ENCODE measurements around the gene RNU2-63P. TPM values are rescaled to one million over a fixed set of nuclear protein-coding genes. Genes with fewer than 3 reads are reported as not detected.
A peak's percentile ranks its signal among the peaks of the same experiment; 100 is the strongest.

The RNU2-63P gene
- total and polyA plus RNA-seq, 7 donors: not detected

DNA sequence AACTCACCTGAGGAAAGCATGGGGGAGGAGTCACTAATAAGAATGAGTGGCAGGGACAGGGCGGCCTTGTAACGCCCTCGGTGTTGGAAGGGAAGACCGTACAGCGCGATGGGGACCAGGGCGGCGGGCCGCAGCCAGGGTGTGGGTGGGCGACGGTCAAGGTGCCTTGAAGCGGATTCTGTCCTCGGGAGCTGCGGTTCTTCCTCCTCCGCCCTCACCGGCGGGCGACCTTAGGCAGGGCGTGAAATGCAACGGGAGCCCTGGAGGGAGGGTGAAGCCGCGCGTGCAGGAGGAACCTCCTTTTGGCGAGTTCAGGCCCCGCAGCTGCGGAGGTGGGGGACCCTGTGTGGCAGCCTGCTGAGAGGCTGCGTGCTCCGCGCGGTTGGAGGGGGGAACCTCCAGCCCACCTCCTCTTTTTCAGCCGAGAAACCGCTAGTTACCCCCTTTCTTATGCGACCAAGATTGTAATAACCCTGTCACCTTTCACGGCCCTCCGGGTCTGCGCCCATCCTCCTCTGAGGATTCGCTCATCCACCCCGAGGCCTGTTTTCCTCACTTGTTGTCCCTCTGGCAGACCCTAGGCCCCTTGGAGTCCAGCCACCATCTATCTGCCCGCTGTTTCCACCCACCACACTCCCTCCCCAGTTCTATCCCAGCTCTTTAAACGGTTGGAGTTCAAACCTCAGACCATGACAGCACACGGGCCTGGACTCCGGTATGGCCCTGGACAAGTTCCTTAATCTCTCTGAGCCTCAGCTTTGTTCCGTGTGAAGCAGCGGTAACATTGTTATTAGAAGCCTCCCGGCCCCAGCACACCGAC, 823 bp upstream of the RNU2-63P start:
- no peak for TF ChIP-seq POLR2AphosphoS5 (IDR thresholded peaks at IDR 0.05)
- TF ChIP-seq, protein P1, sequence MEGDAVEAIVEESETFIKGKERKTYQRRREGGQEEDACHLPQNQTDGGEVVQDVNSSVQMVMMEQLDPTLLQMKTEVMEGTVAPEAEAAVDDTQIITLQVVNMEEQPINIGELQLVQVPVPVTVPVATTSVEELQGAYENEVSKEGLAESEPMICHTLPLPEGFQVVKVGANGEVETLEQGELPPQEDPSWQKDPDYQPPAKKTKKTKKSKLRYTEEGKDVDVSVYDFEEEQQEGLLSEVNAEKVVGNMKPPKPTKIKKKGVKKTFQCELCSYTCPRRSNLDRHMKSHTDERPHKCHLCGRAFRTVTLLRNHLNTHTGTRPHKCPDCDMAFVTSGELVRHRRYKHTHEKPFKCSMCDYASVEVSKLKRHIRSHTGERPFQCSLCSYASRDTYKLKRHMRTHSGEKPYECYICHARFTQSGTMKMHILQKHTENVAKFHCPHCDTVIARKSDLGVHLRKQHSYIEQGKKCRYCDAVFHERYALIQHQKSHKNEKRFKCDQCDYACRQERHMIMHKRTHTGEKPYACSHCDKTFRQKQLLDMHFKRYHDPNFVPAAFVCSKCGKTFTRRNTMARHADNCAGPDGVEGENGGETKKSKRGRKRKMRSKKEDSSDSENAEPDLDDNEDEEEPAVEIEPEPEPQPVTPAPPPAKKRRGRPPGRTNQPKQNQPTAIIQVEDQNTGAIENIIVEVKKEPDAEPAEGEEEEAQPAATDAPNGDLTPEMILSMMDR (IDR thresholded peaks at IDR 0.05): no peak
- no peak for TF ChIP-seq EP300 (IDR thresholded peaks at IDR 0.05)
- peaks cover 0 to 9% (median 4%) of the 10 kb centered on the region in 4 donors for H3K4me1 ChIP-seq
- peak; percentile 72 for DNase-seq
- H3K27me3 ChIP-seq: no peaks in the 10 kb centered on the region
- no peaks in the 10 kb centered on the region for H3K9me3 ChIP-seq
- H3K4me3 ChIP-seq: peak overlapping the region; percentile 48 to 60 (median 50)
- no peaks in the 10 kb centered on the region for H3K36me3 ChIP-seq
- intact Hi-C loops (cut with DNase I): no loop called here
- peak overlapping the region; percentile 48 to 65 (median 62) for H3K27ac ChIP-seq
- WGBS, 2 donors: 13 to 19% methylated on average over 46 of the region's 46 CpGs

DNA sequence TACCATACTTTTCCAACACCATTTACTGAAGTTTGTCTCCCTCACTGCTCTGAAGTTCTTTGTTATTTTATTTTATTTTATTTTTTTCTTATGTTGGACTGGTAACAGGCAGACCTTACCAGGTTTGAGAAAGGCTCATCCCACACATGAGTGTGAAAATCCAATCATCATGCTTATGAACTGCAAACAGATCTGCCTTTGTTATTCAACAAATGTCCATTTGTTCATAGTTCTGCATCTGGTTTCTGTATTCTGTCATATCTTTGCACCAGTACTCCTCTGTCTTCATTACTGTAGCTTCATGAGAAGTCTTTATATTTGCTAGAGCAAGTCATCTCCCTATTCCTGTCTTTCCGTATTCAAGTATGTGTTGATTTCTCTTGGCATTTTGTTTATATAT, 5.3 kb downstream of the RNU2-63P start:
- H3K4me1 ChIP-seq: peaks cover 0 to 12% (median 0%) of the 10 kb centered on the region in 4 donors
- H3K9me3 ChIP-seq: no peaks in the 10 kb centered on the region
- intact Hi-C loops (cut with DNase I): no loop called here
- H3K4me3 ChIP-seq: no peak overlapping the region
- no peak for TF ChIP-seq EP300 (IDR thresholded peaks at IDR 0.05)
- TF ChIP-seq, protein P1 (IDR thresholded peaks at IDR 0.05): no peak
- TF ChIP-seq POLR2AphosphoS5 (IDR thresholded peaks at IDR 0.05): no peak
- no peak for TF ChIP-seq POLR2A (IDR thresholded peaks at IDR 0.05)
- 73 to 80% methylated on average over 1 of the region's 1 CpG for WGBS, 2 donors
- peak overlapping the region in 2 of 4 donors; percentile 15 to 38 for H3K27ac ChIP-seq
- no peak for DNase-seq
- no peaks in the 10 kb centered on the region for H3K27me3 ChIP-seq
- no peaks in the 10 kb centered on the region for H3K36me3 ChIP-seq

DNA sequence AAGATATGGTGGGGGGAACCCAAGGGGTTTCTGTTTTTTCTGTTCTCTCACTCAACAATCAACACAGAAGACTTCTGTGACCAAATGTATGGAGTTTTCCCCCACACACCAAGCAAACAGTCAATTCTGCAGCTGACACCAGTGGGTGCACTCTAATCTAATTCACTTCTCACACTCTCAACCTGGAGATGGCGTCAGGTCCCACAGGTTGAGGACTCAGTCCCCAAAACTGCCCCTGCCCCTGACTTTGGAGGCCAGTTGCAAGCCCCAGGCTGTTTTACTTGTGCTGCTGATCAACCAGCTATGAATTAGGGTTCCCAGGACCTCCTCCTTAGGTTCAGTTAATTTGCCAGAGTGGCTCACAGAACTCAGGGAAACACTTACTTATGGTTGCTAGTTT, 6.2 kb downstream of the RNU2-63P start:
- DNase-seq: no peak
- Histone ChIP-seq H3K9me3 (no peaks in the 10 kb centered on the region), H3K4me3 (no peak overlapping the region), H3K4me1 (peaks cover 0 to 12% (median 0%) of the 10 kb centered on the region in 4 donors), H3K36me3 (no peaks in the 10 kb centered on the region), H3K27me3 (no peaks in the 10 kb centered on the region), H3K27ac (no peak overlapping the region)
- WGBS, 2 donors: 95 to 96% methylated on average over 1 of the region's 1 CpG
- intact Hi-C loops (cut with DNase I): no loop called here
- TF ChIP-seq POLR2AphosphoS5 (IDR thresholded peaks at IDR 0.05) (no peak), EP300 (IDR thresholded peaks at IDR 0.05) (no peak), POLR2A (IDR thresholded peaks at IDR 0.05) (no peak)
- TF ChIP-seq, protein P1 (IDR thresholded peaks at IDR 0.05): no peak

DNA sequence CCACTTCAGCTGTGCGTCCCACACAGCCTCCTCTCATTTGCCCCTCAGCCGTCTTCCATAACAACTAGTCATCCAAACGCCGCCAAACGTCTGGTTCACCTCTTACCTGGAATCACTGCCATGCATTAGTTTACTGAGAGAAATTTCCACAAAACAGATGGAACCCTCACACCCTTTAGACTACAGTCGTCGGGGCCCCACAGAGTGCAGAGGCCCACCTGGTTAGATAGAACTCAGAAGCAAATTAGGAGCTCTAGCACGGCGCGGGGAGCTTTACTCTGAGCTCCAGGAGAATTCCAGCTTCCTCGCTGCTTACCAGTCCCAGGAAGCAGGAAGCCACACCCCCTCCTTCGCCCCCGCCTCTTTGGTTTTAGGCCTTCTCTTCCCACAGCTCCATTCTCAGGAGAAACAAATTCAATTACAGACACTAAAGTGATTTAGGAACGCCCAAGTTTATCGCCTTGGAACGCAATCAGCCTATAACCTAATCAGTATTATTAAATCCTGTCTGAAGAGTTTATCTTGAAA, 9.4 kb downstream of the RNU2-63P start:
- Histone ChIP-seq H3K9me3 (no peaks in the 10 kb centered on the region), H3K36me3 (no peaks in the 10 kb centered on the region), H3K4me3 (no peak overlapping the region), H3K27me3 (no peaks in the 10 kb centered on the region), H3K4me1 (peaks cover 0 to 12% (median under 1%) of the 10 kb centered on the region in 4 donors), H3K27ac (no peak overlapping the region)
- WGBS, 2 donors: 87 to 92% methylated on average over 16 of the region's 16 CpGs
- DNase-seq: no peak
- TF ChIP-seq POLR2AphosphoS5 (IDR thresholded peaks at IDR 0.05) (no peak), EP300 (IDR thresholded peaks at IDR 0.05) (no peak), POLR2A (IDR thresholded peaks at IDR 0.05) (no peak)
- TF ChIP-seq, protein P1 (IDR thresholded peaks at IDR 0.05): no peak
- intact Hi-C loops (cut with DNase I): no loop called here
